Osteoblast (primary cell): ENCODE data around the gene MAP2K5. TPM values are rescaled to one million over a fixed set of nuclear protein-coding genes. Genes with fewer than 3 reads are reported as not detected.
A peak's percentile ranks its signal among the peaks of the same experiment; 100 is the strongest.

Experiments used
- DNase-seq: peaks from one replicate; pipeline ENCODE4 v3.0.0; 2011; ENCODE audit warnings: low spot score, mixed read lengths; ENCODE audit not compliant: insufficient read length; ENCODE audit errors: missing footprints
- H2AFZ ChIP-seq: 2 replicates; pipeline ENCODE4 v1.6.0; 2011; ENCODE audit warnings: mild to moderate bottlenecking, low read length
- H3K27ac ChIP-seq: 2 replicates; pipeline ENCODE4 v1.5.1; 2011; ENCODE audit warnings: mild to moderate bottlenecking, low read depth, low read length, moderate library complexity
- H3K27me3 ChIP-seq: 2 replicates; pipeline ENCODE4 v1.6.0; 2012; ENCODE audit warnings: mild to moderate bottlenecking, control low read depth, inconsistent platforms, low read length, moderate library complexity; ENCODE audit not compliant: insufficient read depth
- H3K36me3 ChIP-seq: 2 replicates; pipeline ENCODE4 v1.5.1; 2011; ENCODE audit warnings: mild to moderate bottlenecking, low read length, control low read depth, moderate library complexity; ENCODE audit not compliant: insufficient read depth
- H3K4me1 ChIP-seq: 2 replicates; pipeline ENCODE4 v1.5.1; 2011; ENCODE audit warnings: mild to moderate bottlenecking, low read length, control low read depth, moderate library complexity; ENCODE audit not compliant: insufficient read depth
- H3K4me2 ChIP-seq: 2 replicates; pipeline ENCODE4 v1.6.0; 2011; ENCODE audit warnings: mild to moderate bottlenecking, low read length; ENCODE audit not compliant: insufficient read depth
- H3K4me3 ChIP-seq: fragments of 200-600 bp; sonication (generic); 3 replicates; pipeline ENCODE4 v1.5.1; 2012; ENCODE audit warnings: mild to moderate bottlenecking, low read length, inconsistent platforms; ENCODE audit not compliant: insufficient read depth
- H3K79me2 ChIP-seq: 2 replicates; pipeline ENCODE4 v1.6.0; 2012; ENCODE audit warnings: mild to moderate bottlenecking, low read length, control low read depth, inconsistent platforms; ENCODE audit not compliant: insufficient read depth
- H3K9me3 ChIP-seq: 2 replicates; pipeline ENCODE4 v1.5.1; 2011; ENCODE audit warnings: low read depth, low read length, control low read depth
- H4K20me1 ChIP-seq: 2 replicates; pipeline ENCODE4 v1.6.0; 2012; ENCODE audit warnings: mild to moderate bottlenecking, low read length, control low read depth; ENCODE audit not compliant: insufficient read depth
- total RNA-seq: library from RNA; depleted of rRNA; stranded (reverse); fragments of >200 nt; gene quantifications from 2 replicates; pipeline ENCODE4 v1.2.3, GENCODE V29; 2012
- TF ChIP-seq, protein P1 (sequence below): IDR thresholded peaks from 2 replicates; pipeline ENCODE4 v1.5.1; 2011; ENCODE audit warnings: mild to moderate bottlenecking, low read depth, low read length, moderate library complexity; ENCODE audit errors: extremely low read depth

Gene MAP2K5
- total RNA-seq, 1 donor: 10.1 TPM

DNA sequence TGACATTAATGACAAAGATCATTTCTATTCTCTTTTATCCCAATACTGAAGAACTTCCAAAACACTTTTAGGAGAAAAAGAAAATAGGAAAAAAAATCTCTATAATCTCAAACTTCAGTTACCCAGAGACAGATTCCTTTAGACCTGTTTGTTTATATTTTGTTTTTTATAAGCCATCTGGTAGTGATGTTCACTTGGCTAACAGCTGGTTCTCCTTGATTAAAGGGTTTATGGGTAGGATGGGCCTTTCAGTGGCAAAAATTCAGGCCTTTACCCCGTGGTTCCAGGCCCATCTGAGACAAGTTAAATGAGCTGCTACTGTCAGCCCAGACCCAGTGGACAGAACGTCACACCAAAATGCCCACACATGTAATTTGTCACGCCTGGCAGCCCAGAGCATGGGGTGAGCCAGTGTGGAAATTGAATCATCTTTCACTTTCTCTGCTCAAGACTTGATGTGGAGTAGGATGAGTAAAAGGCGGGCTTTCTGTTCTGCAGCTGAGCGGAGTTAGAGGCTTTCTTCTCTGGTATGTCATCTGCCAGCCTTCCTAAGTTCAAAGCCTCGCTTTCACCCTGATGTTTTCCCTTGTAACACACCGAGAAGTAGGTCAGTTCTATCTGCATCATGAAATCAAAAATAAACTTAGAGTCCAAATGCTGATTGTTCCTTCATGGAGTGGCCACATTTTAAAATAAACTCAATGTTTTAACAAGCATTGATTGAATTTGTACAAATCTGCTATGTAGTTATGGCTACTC is 220.3 kb downstream of the MAP2K5 start:
- Histone ChIP-seq H3K4me3 (no peak overlapping the region), H2AFZ (no peak overlapping the region), H3K27ac (no peak overlapping the region), H3K27me3 (no peaks in the 10 kb centered on the region), H3K4me2 (no peak overlapping the region), H3K4me1 (no peaks in the 10 kb centered on the region), H4K20me1 (no peaks in the 10 kb centered on the region), H3K9me3 (no peaks in the 10 kb centered on the region), H3K79me2 (no peaks in the 10 kb centered on the region), H3K36me3 (no peaks in the 10 kb centered on the region)
- no peak for DNase-seq
- TF ChIP-seq, protein P1, sequence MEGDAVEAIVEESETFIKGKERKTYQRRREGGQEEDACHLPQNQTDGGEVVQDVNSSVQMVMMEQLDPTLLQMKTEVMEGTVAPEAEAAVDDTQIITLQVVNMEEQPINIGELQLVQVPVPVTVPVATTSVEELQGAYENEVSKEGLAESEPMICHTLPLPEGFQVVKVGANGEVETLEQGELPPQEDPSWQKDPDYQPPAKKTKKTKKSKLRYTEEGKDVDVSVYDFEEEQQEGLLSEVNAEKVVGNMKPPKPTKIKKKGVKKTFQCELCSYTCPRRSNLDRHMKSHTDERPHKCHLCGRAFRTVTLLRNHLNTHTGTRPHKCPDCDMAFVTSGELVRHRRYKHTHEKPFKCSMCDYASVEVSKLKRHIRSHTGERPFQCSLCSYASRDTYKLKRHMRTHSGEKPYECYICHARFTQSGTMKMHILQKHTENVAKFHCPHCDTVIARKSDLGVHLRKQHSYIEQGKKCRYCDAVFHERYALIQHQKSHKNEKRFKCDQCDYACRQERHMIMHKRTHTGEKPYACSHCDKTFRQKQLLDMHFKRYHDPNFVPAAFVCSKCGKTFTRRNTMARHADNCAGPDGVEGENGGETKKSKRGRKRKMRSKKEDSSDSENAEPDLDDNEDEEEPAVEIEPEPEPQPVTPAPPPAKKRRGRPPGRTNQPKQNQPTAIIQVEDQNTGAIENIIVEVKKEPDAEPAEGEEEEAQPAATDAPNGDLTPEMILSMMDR: no peak

DNA sequence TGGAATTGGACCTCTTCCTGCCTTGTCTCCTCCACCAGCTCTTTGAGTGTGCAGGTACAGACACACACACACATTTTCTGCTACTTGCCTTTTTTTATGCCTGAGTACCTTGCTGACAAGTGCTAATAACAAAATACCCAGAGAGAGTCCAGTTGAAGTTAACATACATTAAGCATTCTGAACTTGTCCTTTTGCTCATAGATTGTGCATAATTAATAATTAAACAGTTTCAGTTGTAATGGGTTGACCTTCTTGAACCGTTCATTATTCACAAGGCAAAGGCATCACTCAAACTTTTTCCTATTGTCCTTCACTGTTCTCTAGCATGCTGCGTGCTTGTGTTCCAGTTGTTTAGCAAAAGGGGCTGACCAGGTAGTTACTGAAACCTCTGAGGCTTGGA is 223.2 kb downstream of the MAP2K5 start:
- H3K79me2 ChIP-seq: no peaks in the 10 kb centered on the region
- no peak overlapping the region for H3K27ac ChIP-seq
- TF ChIP-seq, protein P1: no peak
- no peaks in the 10 kb centered on the region for H4K20me1 ChIP-seq
- H3K4me1 ChIP-seq: no peaks in the 10 kb centered on the region
- H3K4me3 ChIP-seq: no peak overlapping the region
- H3K9me3 ChIP-seq: no peaks in the 10 kb centered on the region
- H3K27me3 ChIP-seq: no peaks in the 10 kb centered on the region
- no peak overlapping the region for H3K4me2 ChIP-seq
- H2AFZ ChIP-seq: no peak overlapping the region
- H3K36me3 ChIP-seq: no peaks in the 10 kb centered on the region
- no peak for DNase-seq

DNA sequence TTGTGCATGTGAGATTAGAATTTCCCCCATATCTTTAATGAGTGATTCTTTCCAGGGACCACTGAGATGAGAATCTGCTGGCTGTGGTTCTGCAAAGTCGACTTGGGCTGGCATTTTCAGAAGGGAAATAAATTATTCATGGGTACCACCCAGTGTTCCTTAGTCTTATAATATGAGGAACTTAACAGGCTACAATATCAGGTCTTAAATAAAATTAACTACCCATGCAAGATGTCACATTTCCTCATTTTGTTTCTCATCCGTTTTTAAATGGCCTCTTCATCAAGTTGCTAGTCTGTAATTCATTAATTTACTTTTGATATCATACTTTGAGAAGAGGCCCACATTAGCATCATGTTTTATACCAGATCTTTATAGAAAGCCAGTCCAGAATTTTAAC is 224.5 kb downstream of the MAP2K5 start:
- Histone ChIP-seq H2AFZ (no peak overlapping the region), H3K36me3 (no peaks in the 10 kb centered on the region), H3K4me3 (no peak overlapping the region), H3K9me3 (no peaks in the 10 kb centered on the region), H4K20me1 (no peaks in the 10 kb centered on the region), H3K4me1 (no peaks in the 10 kb centered on the region), H3K79me2 (no peaks in the 10 kb centered on the region), H3K27me3 (no peaks in the 10 kb centered on the region), H3K27ac (no peak overlapping the region), H3K4me2 (no peak overlapping the region)
- peak; percentile 34 for DNase-seq
- TF ChIP-seq, protein P1: no peak

GRCh38 chr15:67768313-67768977 is 225.9 kb downstream of the MAP2K5 start:
- TF ChIP-seq, protein P1: no peak
- no peaks in the 10 kb centered on the region for H3K9me3 ChIP-seq
- no peaks in the 10 kb centered on the region for H3K36me3 ChIP-seq

More at GRCh38 chr15:67768313-67768977, 225.9 kb downstream of the MAP2K5 start:
- Histone ChIP-seq H3K27me3 (no peaks in the 10 kb centered on the region), H3K79me2 (no peaks in the 10 kb centered on the region), H3K4me2 (no peak overlapping the region), H3K4me3 (no peak overlapping the region), H3K4me1 (no peaks in the 10 kb centered on the region), H3K27ac (no peak overlapping the region), H4K20me1 (no peaks in the 10 kb centered on the region), H2AFZ (no peak overlapping the region)
- DNase-seq: no peak
